ENCODE measurements around the gene CRELD1. TPM values are rescaled to one million over a fixed set of nuclear protein-coding genes. Genes with fewer than 3 reads are reported as not detected.

Gene CRELD1
- total and polyA plus RNA-seq, 2 donors from 2014 or later, result 43.2 to 56.7 TPM

- Histone ChIP-seq H3K36me3 (ENCODE audit: control insufficient read depth in 2 of 3, insufficient read depth in 3 of 3, low read length in 3 of 3) (peaks cover 4 to 33% (median 29%) of the 10 kb centered on the region in 3 donors), H3K4me1 (ENCODE audit: control insufficient read depth in 2 of 3, insufficient read depth in 2 of 3, low read depth in 1 of 3, low read length in 3 of 3) (no peaks in the 10 kb centered on the region), H3K9ac (ENCODE audit: low read length in 3 of 3) (no peak overlapping the region), H3K4me3 (ENCODE audit: low read length in 3 of 3) (no peak overlapping the region), H3K9me3 (ENCODE audit: control insufficient read depth in 2 of 3, insufficient read depth in 1 of 3, low read length in 3 of 3) (no peaks in the 10 kb centered on the region), H3K27ac (ENCODE audit: low read depth in 2 of 2, low read length in 2 of 2) (no peak overlapping the region), H3K27me3 (ENCODE audit: control insufficient read depth, insufficient read depth, low read length) (no peaks in the 10 kb centered on the region)
- TF ChIP-seq CTCF (IDR thresholded peaks at IDR 0.05; ENCODE audit: borderline replicate concordance, extremely low read depth, insufficient read depth), result no peak
- intact Hi-C loops (cut with DNase I), result no loop called here
- FAIRE-seq (no peak), DNase-seq (no peak)
Measured at GRCh38 chr3:9970020-9970652, 36.5 kb downstream of the CRELD1 start.

- Histone ChIP-seq H3K27ac (ENCODE audit: low read depth in 2 of 2, low read length in 2 of 2) (no peak overlapping the region), H3K36me3 (ENCODE audit: control insufficient read depth in 2 of 3, insufficient read depth in 3 of 3, low read length in 3 of 3) (peaks cover 0 to 22% (median 17%) of the 10 kb centered on the region in 3 donors), H3K4me1 (ENCODE audit: control insufficient read depth in 2 of 3, insufficient read depth in 2 of 3, low read depth in 1 of 3, low read length in 3 of 3) (no peaks in the 10 kb centered on the region), H3K4me3 (ENCODE audit: low read length in 3 of 3) (no peak overlapping the region), H3K9me3 (ENCODE audit: control insufficient read depth in 2 of 3, insufficient read depth in 1 of 3, low read length in 3 of 3) (no peaks in the 10 kb centered on the region), H3K27me3 (ENCODE audit: control insufficient read depth, insufficient read depth, low read length) (no peaks in the 10 kb centered on the region), H3K9ac (ENCODE audit: low read length in 3 of 3) (no peak overlapping the region)
- FAIRE-seq, result no peak
- intact Hi-C loops (cut with DNase I), result no loop called here
- peak in 1 of 5 donors; percentile 85 for DNase-seq
- TF ChIP-seq CTCF (IDR thresholded peaks at IDR 0.05; ENCODE audit: borderline replicate concordance, extremely low read depth, insufficient read depth), result no peak
Measured at GRCh38 chr3:9976721-9977709, 43.4 kb downstream of the CRELD1 start.

- no peak overlapping the region for H3K9ac ChIP-seq (ENCODE audit: low read length in 3 of 3)
- no peaks in the 10 kb centered on the region for H3K9me3 ChIP-seq (ENCODE audit: control insufficient read depth in 2 of 3, insufficient read depth in 1 of 3, low read length in 3 of 3)
- H3K27ac ChIP-seq (ENCODE audit: low read depth in 2 of 2, low read length in 2 of 2), result no peak overlapping the region
- no peak overlapping the region for H3K4me3 ChIP-seq (ENCODE audit: low read length in 3 of 3)
- no peaks in the 10 kb centered on the region for H3K27me3 ChIP-seq (ENCODE audit: control insufficient read depth, insufficient read depth, low read length)
- H3K4me1 ChIP-seq (ENCODE audit: control insufficient read depth in 2 of 3, insufficient read depth in 2 of 3, low read depth in 1 of 3, low read length in 3 of 3), result no peaks in the 10 kb centered on the region
- intact Hi-C loops (cut with DNase I), result no loop called here
- DNase-seq, result no peak
- TF ChIP-seq CTCF (IDR thresholded peaks at IDR 0.05; ENCODE audit: borderline replicate concordance, extremely low read depth, insufficient read depth), result no peak
- FAIRE-seq, result no peak
- peaks cover 0 to 20% (median 11%) of the 10 kb centered on the region in 3 donors for H3K36me3 ChIP-seq (ENCODE audit: control insufficient read depth in 2 of 3, insufficient read depth in 3 of 3, low read length in 3 of 3)
Measured at GRCh38 chr3:9978710-9979305, 45.2 kb downstream of the CRELD1 start.

Measured in kidney (tissue), 14 donors.